Mesenteric fat pad (tissue), 1 donor: ENCODE data around the gene UHRF2. TPM values are rescaled to one million over a fixed set of nuclear protein-coding genes. Genes with fewer than 3 reads are reported as not detected.

Source experiments
- total RNA-seq: library from RNA; stranded (reverse); fragmentation: NEBNext Ultra II Directional; extraction: Animal tissue kit (Norgen Biotek cat#: 25700); gene quantifications from one replicate; pipeline ENCODE4 v1.2.1, GENCODE V29; 2021
- donor health status: DM: yes; HTN: yes; CAD: no.

UHRF2 gene
- total RNA-seq, 1 donor from 2014 or later, result 33.6 TPM

Other genes with a start within 250 kb of the UHRF2 start
- gene IL33, start 197.4 kb upstream of the UHRF2 start, total RNA-seq, result 40.1 TPM
- gene TPD52L3, start 84.8 kb upstream of the UHRF2 start, total RNA-seq, result not detected
- 0.19 TPM for gene GLDC, start 232.5 kb downstream of the UHRF2 start, total RNA-seq